ENCODE data around the gene TTLL4. TPM values are rescaled to one million over a fixed set of nuclear protein-coding genes. Genes with fewer than 3 reads are reported as not detected.

The TTLL4 gene
- total RNA-seq, 1 donor from 2014 or later, result 5.5 TPM

DNA sequence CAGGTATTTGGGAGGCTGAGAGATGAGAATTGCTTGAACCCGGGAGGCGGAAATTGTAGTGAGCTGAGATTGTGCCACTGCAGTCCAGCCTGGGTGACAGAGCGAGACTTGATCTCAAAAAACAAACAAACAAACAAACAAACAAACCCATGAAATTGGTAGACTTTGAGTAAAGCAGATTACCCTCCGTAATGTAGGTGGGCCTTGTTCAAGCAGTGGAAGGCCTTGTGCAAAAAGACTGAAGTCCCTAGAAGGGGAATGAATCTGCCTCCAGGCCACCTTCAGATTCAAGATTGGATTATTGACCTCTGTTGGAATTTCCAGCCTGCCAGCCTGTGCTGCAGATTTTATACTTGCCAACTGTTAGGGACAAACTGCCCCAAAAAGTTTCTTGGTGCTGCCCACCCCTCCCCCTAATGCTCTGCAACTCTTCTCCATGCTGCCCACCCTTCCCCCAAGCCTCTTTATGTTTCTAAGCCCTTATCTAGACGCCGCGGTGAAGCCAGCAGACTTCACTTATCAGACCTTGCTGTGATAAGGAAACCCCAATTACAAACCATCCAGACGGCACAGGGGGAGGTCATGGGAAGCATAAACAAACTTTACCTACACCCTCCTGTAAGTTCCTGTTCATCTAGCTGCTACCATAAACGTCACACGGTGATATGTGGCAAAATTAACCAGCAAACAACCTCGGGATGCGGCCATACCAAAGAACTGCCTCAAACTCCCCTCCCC lies 88.3 kb downstream of the TTLL4 start:
- TF ChIP-seq, protein P1, sequence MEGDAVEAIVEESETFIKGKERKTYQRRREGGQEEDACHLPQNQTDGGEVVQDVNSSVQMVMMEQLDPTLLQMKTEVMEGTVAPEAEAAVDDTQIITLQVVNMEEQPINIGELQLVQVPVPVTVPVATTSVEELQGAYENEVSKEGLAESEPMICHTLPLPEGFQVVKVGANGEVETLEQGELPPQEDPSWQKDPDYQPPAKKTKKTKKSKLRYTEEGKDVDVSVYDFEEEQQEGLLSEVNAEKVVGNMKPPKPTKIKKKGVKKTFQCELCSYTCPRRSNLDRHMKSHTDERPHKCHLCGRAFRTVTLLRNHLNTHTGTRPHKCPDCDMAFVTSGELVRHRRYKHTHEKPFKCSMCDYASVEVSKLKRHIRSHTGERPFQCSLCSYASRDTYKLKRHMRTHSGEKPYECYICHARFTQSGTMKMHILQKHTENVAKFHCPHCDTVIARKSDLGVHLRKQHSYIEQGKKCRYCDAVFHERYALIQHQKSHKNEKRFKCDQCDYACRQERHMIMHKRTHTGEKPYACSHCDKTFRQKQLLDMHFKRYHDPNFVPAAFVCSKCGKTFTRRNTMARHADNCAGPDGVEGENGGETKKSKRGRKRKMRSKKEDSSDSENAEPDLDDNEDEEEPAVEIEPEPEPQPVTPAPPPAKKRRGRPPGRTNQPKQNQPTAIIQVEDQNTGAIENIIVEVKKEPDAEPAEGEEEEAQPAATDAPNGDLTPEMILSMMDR (IDR thresholded peaks at IDR 0.05; ENCODE audit: insufficient read depth, low read length, severe bottlenecking), result no peak
- no peaks in the 10 kb centered on the region for H3K36me3 ChIP-seq (ENCODE audit: control insufficient read depth, insufficient read depth, low read length)
- no peaks in the 10 kb centered on the region for H3K27me3 ChIP-seq (ENCODE audit: control insufficient read depth, insufficient read depth, low read length)
- FAIRE-seq (peak; percentile 82), DNase-seq (ENCODE audit: low read depth) (no peak)
- no peak overlapping the region for H3K4me3 ChIP-seq (ENCODE audit: low read depth, low read length)

DNA sequence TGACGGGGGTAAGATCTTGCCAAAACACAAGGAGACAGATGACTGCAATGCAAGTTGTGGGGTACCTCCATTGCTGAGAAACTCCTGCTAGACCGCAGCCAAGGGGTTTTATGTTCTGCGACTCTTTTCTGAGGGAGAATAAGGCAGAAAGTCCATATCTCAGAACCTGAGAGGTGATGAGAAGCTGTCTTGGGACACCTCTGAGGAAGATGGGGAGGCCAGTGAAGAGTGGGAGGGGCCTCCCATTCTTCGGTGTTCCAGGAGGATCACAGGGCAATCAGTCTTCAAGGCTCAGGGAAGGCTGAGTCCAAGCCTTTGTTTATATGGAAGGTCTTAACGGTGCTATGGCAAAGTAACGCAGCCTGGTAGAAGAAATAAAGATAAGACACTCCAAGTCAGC lies 89.4 kb downstream of the TTLL4 start:
- FAIRE-seq, result no peak

DNA sequence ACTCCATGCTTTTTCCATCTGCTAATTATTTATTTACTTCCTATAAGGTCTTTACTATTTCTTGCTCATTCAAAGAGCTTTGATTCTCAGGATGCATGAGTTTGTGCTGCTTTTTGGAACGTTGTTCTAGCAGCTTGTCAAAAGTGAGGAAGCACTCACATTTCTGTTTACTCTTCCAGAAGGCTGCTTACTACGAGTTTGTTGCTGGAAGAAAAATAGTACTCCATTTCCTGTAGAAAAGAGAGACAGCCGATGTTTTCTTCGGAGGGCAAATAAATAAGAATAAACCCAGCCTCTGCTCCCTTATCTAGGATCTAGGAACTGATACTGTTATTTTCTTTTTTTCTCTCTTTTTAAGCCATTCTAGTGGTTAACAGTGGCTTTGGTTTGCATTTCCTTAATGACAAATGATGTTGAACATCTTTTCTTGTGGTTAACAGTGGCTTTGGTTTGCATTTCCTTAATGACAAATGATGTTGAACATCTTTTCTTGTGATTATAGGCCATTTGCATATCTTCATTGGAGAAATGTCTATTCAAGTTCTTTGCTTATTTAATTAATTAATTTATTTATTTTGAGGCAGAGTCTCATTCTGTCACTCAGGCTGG lies 91.9 kb downstream of the TTLL4 start:
- TF ChIP-seq, protein P1 (IDR thresholded peaks at IDR 0.05; ENCODE audit: insufficient read depth, low read length, severe bottlenecking), result no peak
- DNase-seq (ENCODE audit: low read depth) (no peak), FAIRE-seq (no peak)
- no peak overlapping the region for H3K4me3 ChIP-seq (ENCODE audit: low read depth, low read length)
- no peaks in the 10 kb centered on the region for H3K27me3 ChIP-seq (ENCODE audit: control insufficient read depth, insufficient read depth, low read length)
- H3K36me3 ChIP-seq (ENCODE audit: control insufficient read depth, insufficient read depth, low read length), result no peaks in the 10 kb centered on the region

More for the DNA sequence above, 89.4 kb downstream of the TTLL4 start:
- Histone ChIP-seq H3K4me3 (ENCODE audit: low read depth, low read length) (no peak overlapping the region), H3K27me3 (ENCODE audit: control insufficient read depth, insufficient read depth, low read length) (no peaks in the 10 kb centered on the region), H3K36me3 (ENCODE audit: control insufficient read depth, insufficient read depth, low read length) (no peaks in the 10 kb centered on the region)
- no peak for DNase-seq (ENCODE audit: low read depth)
- TF ChIP-seq, protein P1 (IDR thresholded peaks at IDR 0.05; ENCODE audit: insufficient read depth, low read length, severe bottlenecking), result no peak

DNA sequence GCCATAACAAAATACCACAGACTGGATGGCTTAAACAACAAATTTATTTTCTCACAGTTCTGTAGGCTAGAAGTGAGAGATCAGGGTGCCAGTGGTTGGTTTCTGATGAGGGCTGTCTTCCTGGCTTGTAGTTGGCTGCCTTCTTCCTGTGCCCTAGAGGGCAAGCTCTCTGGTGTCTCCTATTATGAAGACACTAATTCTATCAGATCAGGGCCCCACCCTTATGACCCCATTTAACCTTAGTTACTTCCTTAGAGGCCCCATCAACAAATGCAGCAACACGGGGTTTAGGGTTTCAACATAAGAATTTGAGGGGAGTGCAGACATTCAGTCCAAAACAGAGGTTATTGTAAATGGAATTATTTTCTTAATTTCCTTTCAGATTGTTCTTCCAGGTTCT lies 94.2 kb downstream of the TTLL4 start:
- Histone ChIP-seq H3K36me3 (ENCODE audit: control insufficient read depth, insufficient read depth, low read length) (no peaks in the 10 kb centered on the region), H3K4me3 (ENCODE audit: low read depth, low read length) (no peak overlapping the region), H3K27me3 (ENCODE audit: control insufficient read depth, insufficient read depth, low read length) (no peaks in the 10 kb centered on the region)
- TF ChIP-seq, protein P1 (IDR thresholded peaks at IDR 0.05; ENCODE audit: insufficient read depth, low read length, severe bottlenecking), result no peak
- FAIRE-seq (no peak), DNase-seq (ENCODE audit: low read depth) (no peak)

Other genes starting within 250 kb of the TTLL4 start
- 9.2 and 10.4 TPM in 2 replicates for gene USP37, start 142.5 kb upstream of the TTLL4 start, total RNA-seq
- 37.6 and 53.7 TPM in 2 replicates for gene CNOT9, start 142.0 kb upstream of the TTLL4 start, total RNA-seq
- 0.53 and 1.2 TPM in 2 replicates for gene PLCD4, start 102.9 kb upstream of the TTLL4 start, total RNA-seq
- gene ZNF142, start 51.2 kb upstream of the TTLL4 start, total RNA-seq, result 4.2 and 4.7 TPM in 2 replicates
- 47.6 and 61.3 TPM in 2 replicates for gene BCS1L, start 51.2 kb upstream of the TTLL4 start, total RNA-seq
- gene RNF25, start 38.8 kb upstream of the TTLL4 start, total RNA-seq, result 32.1 and 51.2 TPM in 2 replicates
- gene STK36, start 38.7 kb upstream of the TTLL4 start, total RNA-seq, result 5.8 and 8.6 TPM in 2 replicates
- 0.13 and 0.26 TPM in 2 replicates for gene CYP27A1, start 71.3 kb downstream of the TTLL4 start, total RNA-seq
- not detected in 2 replicates for gene PRKAG3, start 121.0 kb downstream of the TTLL4 start, total RNA-seq
- gene WNT6, start 149.0 kb downstream of the TTLL4 start, total RNA-seq, result not detected in 2 replicates
- 2.3 and 2.4 TPM in 2 replicates for gene WNT10A, start 170.0 kb downstream of the TTLL4 start, total RNA-seq
- gene CDK5R2, start 248.8 kb downstream of the TTLL4 start, total RNA-seq, result not detected in 2 replicates

Data from bronchial epithelial cell (primary cell).